Neuronal stem cell (in vitro differentiated cells): ENCODE data around the gene RNU1-2.
"Not testable (repeated sequence)": the region's sequence is repeated elsewhere in the genome, so short reads cannot be mapped to it uniquely, and the experiment has no call there.

ENCODE experiments used
- DNase-seq: peaks from one replicate; pipeline ENCODE4 v3.0.0-alpha.2; 2013; ENCODE audit warnings: low spot score
- H2AFZ ChIP-seq: one replicate; pipeline ENCODE4 v1.6.1; 2013; ENCODE audit warnings: mild to moderate bottlenecking, low read length, inconsistent platforms
- H2AK5ac ChIP-seq: 2 replicates; pipeline ENCODE4 v1.6.1; 2013; ENCODE audit warnings: low read depth, mild to moderate bottlenecking, inconsistent platforms, low read length, moderate library complexity, mixed read lengths
- H2BK120ac ChIP-seq: 2 replicates; pipeline ENCODE4 v1.6.1; 2013; ENCODE audit warnings: low read depth, mild to moderate bottlenecking, inconsistent platforms, low read length, moderate library complexity, mixed read lengths
- H2BK12ac ChIP-seq: one replicate; pipeline ENCODE4 v1.6.1; 2013; ENCODE audit warnings: low read length, inconsistent platforms
- H2BK15ac ChIP-seq: 2 replicates; pipeline ENCODE4 v1.6.1; 2013; ENCODE audit warnings: mild to moderate bottlenecking, low read length, inconsistent platforms, mixed read lengths
- H2BK5ac ChIP-seq: one replicate; pipeline ENCODE4 v1.6.1; 2013; ENCODE audit warnings: inconsistent platforms, mild to moderate bottlenecking, low read length, moderate library complexity
- H3K14ac ChIP-seq: one replicate; pipeline ENCODE4 v1.6.1; 2013; ENCODE audit warnings: low read length, inconsistent platforms
- H3K18ac ChIP-seq: 2 replicates; pipeline ENCODE4 v1.6.1; 2013; ENCODE audit warnings: low read length, inconsistent platforms
- H3K23ac ChIP-seq: 2 replicates; pipeline ENCODE4 v1.6.1; 2013; ENCODE audit warnings: low read depth, mild to moderate bottlenecking, mixed read lengths, low read length, inconsistent platforms; ENCODE audit not compliant: poor library complexity
- H3K27ac ChIP-seq: replicated peaks from 3 replicates; pipeline ENCODE4 v1.5.1; 2013; ENCODE audit warnings: low read length, inconsistent platforms
- H3K27me3 ChIP-seq, 3 experiments: 2 replicates each; pipeline ENCODE4 v1.6.1; 2013; ENCODE audit warnings: low read length in 3 of 3, mild to moderate bottlenecking in 2 of 3, inconsistent platforms in 1 of 3, low read depth in 1 of 3, mixed read lengths in 1 of 3, moderate library complexity in 1 of 3; ENCODE audit not compliant: control insufficient read depth in 3 of 3, insufficient read depth in 3 of 3
- H3K36me3 ChIP-seq, 2 donors: replicated peaks in 1 of 2; 2 replicates each; pipeline ENCODE4 v1.6.1; 2013; ENCODE audit warnings: low read length in 2 of 2; ENCODE audit not compliant: control insufficient read depth in 2 of 2, insufficient read depth in 2 of 2
- H3K4ac ChIP-seq: 2 replicates; pipeline ENCODE4 v1.6.1; 2013; ENCODE audit warnings: inconsistent platforms, mild to moderate bottlenecking, low read length, moderate library complexity
- H3K4me1 ChIP-seq, 2 donors: 1 replicate in 1 of 2; 2 replicates in 1 of 2; pipeline ENCODE4 v1.6.1; 2013; ENCODE audit warnings: low read length in 2 of 2, low read depth in 1 of 2; ENCODE audit not compliant: control insufficient read depth in 2 of 2, insufficient read depth in 1 of 2
- H3K4me2 ChIP-seq: one replicate; pipeline ENCODE4 v1.6.1; 2013; ENCODE audit warnings: mild to moderate bottlenecking, low read length, inconsistent platforms; ENCODE audit not compliant: insufficient read depth, poor library complexity, severe bottlenecking
- H3K4me3 ChIP-seq, 2 donors: 2 replicates each; pipeline ENCODE4 v1.5.1; 2013; ENCODE audit warnings: low read length in 2 of 2, mild to moderate bottlenecking in 2 of 2, inconsistent platforms in 1 of 2, moderate library complexity in 1 of 2
- H3K79me1 ChIP-seq: one replicate; pipeline ENCODE4 v1.6.1; 2013; ENCODE audit warnings: low read depth, mild to moderate bottlenecking, inconsistent platforms, low read length, moderate library complexity
- H3K9ac ChIP-seq: one replicate; pipeline ENCODE4 v1.6.1; 2013; ENCODE audit warnings: mild to moderate bottlenecking, low read depth, low read length, inconsistent platforms; ENCODE audit not compliant: poor library complexity
- H3K9me3 ChIP-seq, 2 donors: replicated peaks in 1 of 2; 2 replicates each; pipeline versions ENCODE3 to v1.6.1; 2013; ENCODE audit warnings: low read length in 2 of 2, mild to moderate bottlenecking in 2 of 2, inconsistent platforms in 1 of 2, low read depth in 1 of 2, mixed read lengths in 1 of 2, moderate library complexity in 1 of 2; ENCODE audit not compliant: control insufficient read depth in 2 of 2, insufficient read depth in 1 of 2
- H4K8ac ChIP-seq: one replicate; pipeline ENCODE4 v1.6.1; 2013; ENCODE audit warnings: low read depth, mild to moderate bottlenecking, inconsistent platforms, low read length, moderate library complexity
- H4K91ac ChIP-seq: one replicate; pipeline ENCODE4 v1.6.1; 2013; ENCODE audit warnings: low read length, low read depth, mild to moderate bottlenecking, inconsistent platforms; ENCODE audit not compliant: poor library complexity
- WGBS, 2 donors: extraction: QIAGEN DNeasy Blood & Tissue Kit; methylation state at CpG; one replicate each; pipeline ENCODE4 v1.1.7; 2013; ENCODE audit warnings: missing lambda C conversion rate in 2 of 2, mixed read lengths in 1 of 2; ENCODE audit not compliant: insufficient read length in 2 of 2, insufficient replicate concordance in 1 of 2; ENCODE audit errors: extremely low coverage in 2 of 2; 5-methylcytosine and 5-hydroxymethylcytosine counted together

The RNU1-2 gene

DNA sequence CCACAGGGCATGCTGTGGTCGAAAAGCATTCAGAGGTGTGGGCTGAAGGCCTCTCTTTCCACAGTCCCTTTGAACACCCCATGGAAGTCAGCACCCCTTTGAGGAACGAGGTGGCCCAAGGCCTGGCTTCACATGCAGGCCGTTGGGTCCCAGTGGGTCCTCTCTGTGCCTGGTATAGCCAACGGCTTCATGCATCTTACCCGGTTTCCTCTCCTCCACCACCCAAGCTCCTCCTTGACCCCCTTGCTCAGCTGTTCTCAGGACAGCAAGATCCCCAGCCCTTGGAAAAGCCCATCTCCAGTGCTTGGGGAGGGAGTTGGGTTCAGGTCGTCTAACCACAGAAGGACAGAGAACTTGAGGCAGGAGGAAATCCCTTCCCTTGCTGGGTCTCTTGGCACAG is 27.0 kb upstream of the RNU1-2 start:
- no CpG with 5 or more reads among the region's 6 CpGs for WGBS, 2 donors
- not testable (repeated sequence) for H2BK120ac ChIP-seq, H4K8ac ChIP-seq, H3K36me3 ChIP-seq, H3K9ac ChIP-seq, H3K23ac ChIP-seq, H3K14ac ChIP-seq, H3K79me1 ChIP-seq, H2BK12ac ChIP-seq, H2AFZ ChIP-seq, H2AK5ac ChIP-seq, H3K27ac ChIP-seq, H3K4me2 ChIP-seq, H4K91ac ChIP-seq, H3K4me3 ChIP-seq, H2BK5ac ChIP-seq, H3K4ac ChIP-seq, H2BK15ac ChIP-seq, H3K4me1 ChIP-seq, H3K9me3 ChIP-seq, H3K18ac ChIP-seq, DNase-seq, H3K27me3 ChIP-seq

DNA sequence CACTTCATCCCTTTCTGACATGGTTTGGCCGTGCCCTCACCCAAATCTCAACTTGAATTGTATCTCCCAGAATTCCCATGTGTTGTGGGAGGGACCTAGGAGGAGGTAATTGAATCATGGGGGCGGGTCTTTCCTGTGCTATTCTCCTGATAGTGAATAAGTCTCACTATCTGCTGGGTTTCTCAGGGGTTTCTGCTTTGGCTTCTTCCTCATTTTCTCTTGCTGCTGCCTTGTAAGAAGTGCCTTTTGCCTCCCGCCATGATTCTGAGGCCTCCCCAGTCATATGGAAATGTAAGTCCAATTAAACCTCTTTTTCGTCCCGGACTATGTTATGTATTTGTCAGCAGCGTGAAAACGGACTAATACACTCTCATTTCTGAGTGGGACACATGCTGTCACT is 25.8 kb upstream of the RNU1-2 start:
- not testable (repeated sequence) for H3K4me2 ChIP-seq, H2BK5ac ChIP-seq, H3K27ac ChIP-seq, H4K8ac ChIP-seq, H3K36me3 ChIP-seq, H2AFZ ChIP-seq, H3K14ac ChIP-seq, H3K4ac ChIP-seq, H2AK5ac ChIP-seq, H3K9ac ChIP-seq, H2BK15ac ChIP-seq, H2BK12ac ChIP-seq, H3K9me3 ChIP-seq, H3K79me1 ChIP-seq, H3K4me1 ChIP-seq, H3K4me3 ChIP-seq, H3K18ac ChIP-seq, DNase-seq, H2BK120ac ChIP-seq, H3K27me3 ChIP-seq, H4K91ac ChIP-seq, H3K23ac ChIP-seq
- no CpG with 5 or more reads among the region's 7 CpGs for WGBS, 2 donors

DNA sequence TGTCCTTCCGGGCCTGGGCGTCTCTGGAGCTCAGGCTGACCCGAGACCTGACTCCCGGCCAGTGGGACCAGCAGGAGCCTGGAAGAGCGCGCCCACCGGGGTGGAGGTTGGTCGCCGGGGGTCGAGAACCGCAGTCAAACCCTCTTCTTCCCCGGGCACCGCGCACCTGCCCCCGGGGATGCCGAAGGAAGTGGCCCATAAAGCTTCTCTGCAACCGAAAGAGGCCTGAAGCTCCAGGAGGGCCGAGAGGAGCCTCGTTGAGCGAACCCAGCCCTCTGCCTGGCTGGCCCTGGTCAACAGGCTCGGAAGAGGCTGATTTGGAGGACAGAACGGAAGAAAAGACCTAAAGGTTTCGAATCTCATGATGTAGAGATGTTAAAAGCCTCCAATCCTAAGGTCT is 24.6 kb upstream of the RNU1-2 start:
- not testable (repeated sequence) for H2BK120ac ChIP-seq, H3K27me3 ChIP-seq, H3K9ac ChIP-seq, H3K18ac ChIP-seq, H3K4ac ChIP-seq, H3K79me1 ChIP-seq, H4K91ac ChIP-seq, DNase-seq, H2BK15ac ChIP-seq, H3K4me3 ChIP-seq, H3K27ac ChIP-seq, H3K4me2 ChIP-seq, H3K36me3 ChIP-seq, H2BK5ac ChIP-seq, H3K4me1 ChIP-seq, H4K8ac ChIP-seq, H2AFZ ChIP-seq, H3K14ac ChIP-seq, H3K9me3 ChIP-seq
- H3K23ac ChIP-seq: peak overlapping the region; percentile 65
- H2BK12ac ChIP-seq: peak overlapping the region; percentile 73
- H2AK5ac ChIP-seq: peak overlapping the region; percentile 37
- no CpG with 5 or more reads among the region's 23 CpGs for WGBS, 2 donors

DNA sequence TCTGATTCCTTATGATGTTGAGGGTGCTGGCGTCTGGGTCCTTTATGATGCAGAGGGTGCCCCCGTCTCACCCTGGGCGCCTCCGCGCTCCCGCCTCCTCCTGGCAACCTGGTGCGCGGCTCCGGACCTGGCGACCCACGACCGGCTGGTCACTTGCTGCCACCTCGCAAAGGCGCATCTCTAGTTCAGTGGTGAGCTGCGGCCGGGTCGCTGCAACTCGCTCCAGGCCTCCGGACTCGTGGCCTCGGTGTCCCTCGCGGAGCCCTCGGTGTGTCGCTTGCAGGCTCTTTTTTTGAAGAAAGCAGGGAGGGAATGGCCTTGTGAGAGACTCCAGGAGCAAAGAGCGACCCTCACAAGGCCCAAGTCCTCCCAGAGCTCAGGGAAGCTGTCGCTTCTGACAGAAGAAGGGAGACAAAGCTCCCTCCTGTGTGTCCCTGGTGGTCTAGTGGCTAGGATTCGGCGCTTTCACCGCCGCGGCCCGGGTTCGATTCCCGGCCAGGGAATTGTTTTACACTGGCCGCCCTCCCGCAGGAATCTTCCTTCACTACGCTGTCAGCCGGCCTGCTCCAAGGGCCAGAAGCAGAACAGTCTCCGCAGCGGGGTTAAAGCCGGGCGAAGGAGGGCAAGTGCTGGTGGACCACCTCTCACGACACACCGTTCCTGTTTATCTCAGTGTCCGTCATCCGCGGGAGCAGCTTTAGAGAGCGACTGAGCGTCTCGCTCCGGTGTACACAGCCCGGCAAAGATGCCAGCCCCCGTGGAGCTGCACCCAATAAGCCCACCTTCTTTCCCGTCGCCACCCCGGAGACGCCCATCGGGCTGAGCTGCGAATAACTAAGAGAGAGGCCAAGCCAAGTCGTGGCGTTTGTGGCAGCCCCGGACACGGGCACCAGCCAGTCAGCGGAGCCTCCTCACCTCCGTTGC is 23.4 kb upstream of the RNU1-2 start:
- peak overlapping the region; percentile 46 for H2AK5ac ChIP-seq
- not testable (repeated sequence) for H3K4ac ChIP-seq, H3K9me3 ChIP-seq, H4K91ac ChIP-seq, H3K4me1 ChIP-seq, H2BK15ac ChIP-seq, H2BK12ac ChIP-seq, H3K36me3 ChIP-seq, H2BK5ac ChIP-seq, H2BK120ac ChIP-seq, H3K79me1 ChIP-seq, H3K27me3 ChIP-seq, H4K8ac ChIP-seq
- H3K4me3 ChIP-seq: peak overlapping the region; percentile 24 to 87
- H3K14ac ChIP-seq: peak overlapping the region; percentile 89
- H3K18ac ChIP-seq: peak overlapping the region; percentile 95
- no CpG with 5 or more reads among the region's 66 CpGs for whole genome bisulfite sequencing, 2 donors
- peak overlapping the region; percentile 86 for H3K9ac ChIP-seq
- DNase-seq: peak; percentile 80
- peak overlapping the region; percentile 93 for H3K4me2 ChIP-seq
- peak overlapping the region; percentile 43 for H2AFZ ChIP-seq
- peak overlapping the region; percentile 30 for H3K27ac ChIP-seq
- peak overlapping the region; percentile 96 for H3K23ac ChIP-seq
